Neural cell (in vitro differentiated cells): ENCODE results near the gene DNAJC8.

Experiments used
- POLR2AphosphoS5 ChIP-seq: IDR thresholded peaks from 2 replicates; pipeline ENCODE4 v1.6.1; 2012
- TF ChIP-seq, protein P1 (sequence below): fragments of 450-650 bp; IDR thresholded peaks from 2 replicates; pipeline ENCODE4 v1.5.1; 2014; ENCODE audit warnings: antibody characterized with exemption, mild to moderate bottlenecking, moderate library complexity; ENCODE audit not compliant: poor library complexity, severe bottlenecking

DNA sequence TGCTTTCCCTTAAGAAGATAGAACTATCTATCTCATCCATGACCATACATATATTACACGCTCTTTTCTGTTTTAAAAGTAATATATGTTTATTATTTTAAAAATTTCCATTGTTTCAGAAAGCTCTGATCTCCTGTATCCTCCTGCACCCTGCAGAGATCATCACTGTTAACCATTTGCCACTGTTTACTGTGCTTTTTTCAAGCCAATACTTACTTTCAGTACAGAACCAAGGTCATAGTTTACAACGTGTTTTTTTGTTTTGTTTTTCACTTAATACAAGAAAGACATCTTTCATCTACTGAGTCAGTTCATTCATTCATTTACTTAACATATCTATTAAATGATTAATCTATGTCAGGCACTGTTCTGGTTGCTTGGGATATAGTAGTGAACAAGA lies 36.7 kb upstream of the DNAJC8 start:
- TF ChIP-seq, protein P1, sequence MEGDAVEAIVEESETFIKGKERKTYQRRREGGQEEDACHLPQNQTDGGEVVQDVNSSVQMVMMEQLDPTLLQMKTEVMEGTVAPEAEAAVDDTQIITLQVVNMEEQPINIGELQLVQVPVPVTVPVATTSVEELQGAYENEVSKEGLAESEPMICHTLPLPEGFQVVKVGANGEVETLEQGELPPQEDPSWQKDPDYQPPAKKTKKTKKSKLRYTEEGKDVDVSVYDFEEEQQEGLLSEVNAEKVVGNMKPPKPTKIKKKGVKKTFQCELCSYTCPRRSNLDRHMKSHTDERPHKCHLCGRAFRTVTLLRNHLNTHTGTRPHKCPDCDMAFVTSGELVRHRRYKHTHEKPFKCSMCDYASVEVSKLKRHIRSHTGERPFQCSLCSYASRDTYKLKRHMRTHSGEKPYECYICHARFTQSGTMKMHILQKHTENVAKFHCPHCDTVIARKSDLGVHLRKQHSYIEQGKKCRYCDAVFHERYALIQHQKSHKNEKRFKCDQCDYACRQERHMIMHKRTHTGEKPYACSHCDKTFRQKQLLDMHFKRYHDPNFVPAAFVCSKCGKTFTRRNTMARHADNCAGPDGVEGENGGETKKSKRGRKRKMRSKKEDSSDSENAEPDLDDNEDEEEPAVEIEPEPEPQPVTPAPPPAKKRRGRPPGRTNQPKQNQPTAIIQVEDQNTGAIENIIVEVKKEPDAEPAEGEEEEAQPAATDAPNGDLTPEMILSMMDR: no peak
- no peak for TF ChIP-seq POLR2AphosphoS5
